SJCRH30 (cell line): ENCODE data around the gene CMTM7. TPM values are rescaled to one million over a fixed set of nuclear protein-coding genes. Genes with fewer than 3 reads are reported as not detected.
A peak's percentile ranks its signal among the peaks of the same experiment; 100 is the strongest.
"Not testable (repeated sequence)": the region's sequence is repeated elsewhere in the genome, so short reads cannot be mapped to it uniquely, and the experiment has no call there.

ENCODE experiments used
- DNase-seq, 2 experiments: peaks; one replicate each; pipeline ENCODE4 v3.0.0-alpha.2; 2015 to 2020
- H3K27ac ChIP-seq: fragments of 250-450 bp; sonication (Bioruptor Pico); 2 replicates; pipeline ENCODE4 v1.5.1; 2020; ENCODE audit warnings: mild to moderate bottlenecking, moderate library complexity
- H3K27me3 ChIP-seq: fragments of 250-450 bp; sonication (Bioruptor Pico); 2 replicates; pipeline ENCODE4 v1.5.1; 2020; ENCODE audit warnings: mild to moderate bottlenecking, moderate library complexity
- H3K36me3 ChIP-seq: fragments of 250-450 bp; sonication (Bioruptor Pico); 2 replicates; pipeline ENCODE4 v1.5.1; 2020; ENCODE audit warnings: mild to moderate bottlenecking, moderate library complexity
- H3K4me1 ChIP-seq: fragments of 250-450 bp; sonication (Bioruptor Pico); 2 replicates; pipeline ENCODE4 v1.5.1; 2020; ENCODE audit warnings: mild to moderate bottlenecking, moderate library complexity
- H3K4me3 ChIP-seq: fragments of 250-450 bp; sonication (Bioruptor Pico); 2 replicates; pipeline ENCODE4 v1.5.1; 2020; ENCODE audit warnings: mild to moderate bottlenecking, moderate library complexity
- H3K9me3 ChIP-seq: fragments of 250-450 bp; sonication (Bioruptor Pico); replicated peaks from 2 replicates; pipeline ENCODE4 v1.5.1; 2020; ENCODE audit warnings: mild to moderate bottlenecking, moderate library complexity
- total RNA-seq: library from RNA; depleted of rRNA; stranded (reverse); fragments of >200 nt; shearing (Covaris generic); gene quantifications from 2 replicates; pipeline ENCODE4 v1.2.3, GENCODE V29; 2014

The CMTM7 gene
- total RNA-seq, 1 experiment from 2014 or later = 16.3 TPM

- no peaks in the 10 kb centered on the region for H3K36me3 ChIP-seq
- no peak for DNase-seq
- no peak overlapping the region for H3K27ac ChIP-seq
- no peaks in the 10 kb centered on the region for H3K4me1 ChIP-seq
- no peaks in the 10 kb centered on the region for H3K9me3 ChIP-seq
- no peaks in the 10 kb centered on the region for H3K27me3 ChIP-seq
- H3K4me3 ChIP-seq = no peak overlapping the region
These were observed 59.5 kb downstream of the CMTM7 start for GRCh38 chr3:32450992-32451659.

- H3K36me3 ChIP-seq = no peaks in the 10 kb centered on the region
- no peak overlapping the region for H3K4me3 ChIP-seq
- DNase-seq = no peak
- H3K4me1 ChIP-seq = no peaks in the 10 kb centered on the region
- H3K27me3 ChIP-seq = no peaks in the 10 kb centered on the region
- no peak overlapping the region for H3K27ac ChIP-seq
- H3K9me3 ChIP-seq = no peaks in the 10 kb centered on the region
These were observed 60.4 kb downstream of the CMTM7 start for GRCh38 chr3:32452009-32452408.

GRCh38 chr3:32453346-32453745, 61.7 kb downstream of the CMTM7 start:
- H3K27me3 ChIP-seq = no peaks in the 10 kb centered on the region
- no peaks in the 10 kb centered on the region for H3K4me1 ChIP-seq
- no peaks in the 10 kb centered on the region for H3K36me3 ChIP-seq
- H3K27ac ChIP-seq = no peak overlapping the region
- no peak overlapping the region for H3K4me3 ChIP-seq
- no peaks in the 10 kb centered on the region for H3K9me3 ChIP-seq
- DNase-seq = no peak

- no peak overlapping the region for H3K4me3 ChIP-seq
- no peak overlapping the region for H3K27ac ChIP-seq
- H3K9me3 ChIP-seq = no peaks in the 10 kb centered on the region
- H3K27me3 ChIP-seq = no peaks in the 10 kb centered on the region
- no peaks in the 10 kb centered on the region for H3K36me3 ChIP-seq
- no peaks in the 10 kb centered on the region for H3K4me1 ChIP-seq
- DNase-seq = no peak
These were observed 62.5 kb downstream of the CMTM7 start for GRCh38 chr3:32454111-32454510.

- H3K4me3 ChIP-seq = no peak overlapping the region
- no peak for DNase-seq
These were observed 63.3 kb downstream of the CMTM7 start for GRCh38 chr3:32454731-32455608.

GRCh38 chr3:32455609-32456428, 64.2 kb downstream of the CMTM7 start:
- H3K27me3 ChIP-seq = no peaks in the 10 kb centered on the region
- H3K4me3 ChIP-seq = no peak overlapping the region
- H3K36me3 ChIP-seq = no peaks in the 10 kb centered on the region
- H3K9me3 ChIP-seq = no peaks in the 10 kb centered on the region
- H3K4me1 ChIP-seq = peaks cover 13% of the 10 kb centered on the region; the same call in 1 of the 2 replicates
- no peak for DNase-seq
- no peak overlapping the region for H3K27ac ChIP-seq

More at GRCh38 chr3:32454731-32455608, 63.3 kb downstream of the CMTM7 start:
- H3K27ac ChIP-seq = no peak overlapping the region
- H3K36me3 ChIP-seq = no peaks in the 10 kb centered on the region
- peaks cover 7% of the 10 kb centered on the region; the same call in 1 of the 2 replicates for H3K4me1 ChIP-seq
- no peaks in the 10 kb centered on the region for H3K27me3 ChIP-seq
- H3K9me3 ChIP-seq = no peaks in the 10 kb centered on the region

GRCh38 chr3:32456429-32457130, 64.9 kb downstream of the CMTM7 start:
- Histone ChIP-seq H3K27ac (no peak overlapping the region), H3K4me1 (peaks cover 15% of the 10 kb centered on the region; the same call in 1 of the 2 replicates), H3K27me3 (no peaks in the 10 kb centered on the region), H3K4me3 (no peak overlapping the region), H3K36me3 (no peaks in the 10 kb centered on the region), H3K9me3 (no peaks in the 10 kb centered on the region)
- no peak for DNase-seq

- Histone ChIP-seq H3K36me3 (no peaks in the 10 kb centered on the region), H3K9me3 (no peaks in the 10 kb centered on the region), H3K27me3 (no peaks in the 10 kb centered on the region), H3K27ac (no peak overlapping the region), H3K4me1 (peaks cover 15% of the 10 kb centered on the region; the same call in 1 of the 2 replicates), H3K4me3 (no peak overlapping the region)
- DNase-seq = no peak
These were observed 66.4 kb downstream of the CMTM7 start for GRCh38 chr3:32457971-32458471.

GRCh38 chr3:32459450-32459849, 67.8 kb downstream of the CMTM7 start:
- Histone ChIP-seq H3K27ac (peak overlapping the region; percentile 50; the same call in 1 of the 2 replicates), H3K9me3 (no peaks in the 10 kb centered on the region), H3K4me3 (no peak overlapping the region; the same call in 1 of the 2 replicates), H3K27me3 (no peaks in the 10 kb centered on the region), H3K36me3 (no peaks in the 10 kb centered on the region), H3K4me1 (peaks cover 15% of the 10 kb centered on the region; the same call in 1 of the 2 replicates)
- DNase-seq = peak in 1 of 2 experiments; percentile 17

GRCh38 chr3:32460031-32460749, 68.5 kb downstream of the CMTM7 start:
- peak; percentile 71 to 73 for DNase-seq

GRCh38 chr3:32460817-32461496, 69.3 kb downstream of the CMTM7 start:
- not testable (repeated sequence) for H3K27me3 ChIP-seq, H3K9me3 ChIP-seq, H3K36me3 ChIP-seq, DNase-seq, H3K4me3 ChIP-seq
- Histone ChIP-seq H3K4me1 (peaks cover 15% of the 10 kb centered on the region; the same call in 1 of the 2 replicates), H3K27ac (peak overlapping the region; percentile 50; the same call in 1 of the 2 replicates)

More at GRCh38 chr3:32460031-32460749, 68.5 kb downstream of the CMTM7 start:
- H3K36me3 ChIP-seq = no peaks in the 10 kb centered on the region
- peak overlapping the region; percentile 50; the same call in 1 of the 2 replicates for H3K27ac ChIP-seq
- H3K4me3 ChIP-seq = peak overlapping the region; percentile 15
- H3K9me3 ChIP-seq = no peaks in the 10 kb centered on the region
- H3K27me3 ChIP-seq = no peaks in the 10 kb centered on the region
- peaks cover 15% of the 10 kb centered on the region; the same call in 1 of the 2 replicates for H3K4me1 ChIP-seq

GRCh38 chr3:32462191-32462986, 70.7 kb downstream of the CMTM7 start:
- peaks cover 15% of the 10 kb centered on the region; the same call in 1 of the 2 replicates for H3K4me1 ChIP-seq
- H3K27me3 ChIP-seq, H3K4me3 ChIP-seq, H3K27ac ChIP-seq, DNase-seq, H3K9me3 ChIP-seq, H3K36me3 ChIP-seq: not testable (repeated sequence)
